Measurements from ENCODE around the gene GPC6.

GPC6 gene

DNA sequence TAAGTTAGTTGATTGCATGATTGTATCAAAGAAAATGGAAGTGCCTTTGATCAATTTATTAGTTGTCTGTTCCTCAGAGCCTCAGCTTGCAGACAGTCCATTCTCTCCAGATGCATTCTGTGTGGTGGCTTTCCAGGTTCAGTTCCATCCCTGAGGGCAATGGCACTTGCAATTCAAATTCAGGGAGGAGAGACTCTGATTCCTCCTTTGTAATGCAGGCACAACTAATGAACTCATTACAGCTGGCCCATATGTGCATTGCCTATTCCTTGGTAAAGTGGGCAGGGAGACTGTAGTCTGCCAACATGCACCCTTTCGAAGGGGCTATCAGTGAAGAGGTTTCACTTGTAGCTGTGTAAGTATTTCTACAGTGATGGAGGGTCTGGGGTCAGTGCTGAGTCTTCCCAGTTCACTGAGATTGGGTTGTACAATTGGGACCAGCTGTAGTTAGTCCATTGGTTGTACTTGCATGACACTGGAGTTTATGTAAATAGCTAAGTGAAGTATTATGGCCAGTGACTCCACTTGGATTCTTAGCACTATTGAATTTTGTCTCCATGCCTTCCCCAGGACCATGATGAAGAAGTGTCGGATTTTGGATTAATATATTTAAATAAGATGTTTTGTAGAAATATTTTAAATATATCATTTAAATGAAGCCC is 401.7 kb downstream of the GPC6 start:
- no peak overlapping the region for H3K27ac ChIP-seq
- H3K4me3 ChIP-seq = no peak overlapping the region

DNA sequence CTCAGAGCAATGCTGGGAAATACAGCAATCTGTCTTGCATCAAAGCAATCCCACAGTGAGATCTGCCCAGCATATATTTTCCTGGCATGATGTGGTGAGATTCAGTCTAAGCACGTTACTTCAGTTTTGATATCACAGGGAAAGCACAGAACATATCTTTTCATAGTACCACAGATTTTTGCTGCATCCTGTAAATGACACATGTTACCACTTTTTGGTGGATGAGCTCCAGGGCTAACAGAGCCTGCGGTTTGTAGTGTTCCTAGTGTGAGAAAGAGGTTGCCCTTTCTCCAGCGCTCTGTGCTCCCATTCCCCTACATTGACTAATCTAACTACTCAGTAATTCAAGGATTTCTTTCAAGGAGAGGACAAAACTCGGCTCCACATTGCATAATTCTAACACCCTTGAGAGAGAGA is 409.0 kb downstream of the GPC6 start:
- Histone ChIP-seq H3K27ac (no peak overlapping the region), H3K4me3 (no peak overlapping the region)

DNA sequence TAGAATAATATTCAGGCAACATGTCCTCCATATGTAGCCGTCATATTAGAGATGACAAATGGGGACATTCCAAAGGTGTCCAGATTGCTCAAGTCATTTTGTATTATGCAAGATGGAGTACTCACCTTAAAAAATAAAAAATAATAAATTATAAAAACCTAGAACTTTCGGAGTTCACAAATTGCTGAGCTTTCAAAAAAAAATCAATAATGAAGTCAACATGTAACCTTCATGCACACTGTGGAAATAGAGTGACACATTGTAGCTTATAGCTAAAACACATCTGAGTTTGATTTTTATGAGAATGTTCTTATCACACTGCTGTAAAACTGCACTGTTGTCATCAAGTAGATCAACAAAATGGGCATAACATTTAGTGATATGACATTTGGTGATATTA is 411.2 kb downstream of the GPC6 start:
- no peak overlapping the region for H3K4me3 ChIP-seq
- H3K27ac ChIP-seq = no peak overlapping the region

DNA sequence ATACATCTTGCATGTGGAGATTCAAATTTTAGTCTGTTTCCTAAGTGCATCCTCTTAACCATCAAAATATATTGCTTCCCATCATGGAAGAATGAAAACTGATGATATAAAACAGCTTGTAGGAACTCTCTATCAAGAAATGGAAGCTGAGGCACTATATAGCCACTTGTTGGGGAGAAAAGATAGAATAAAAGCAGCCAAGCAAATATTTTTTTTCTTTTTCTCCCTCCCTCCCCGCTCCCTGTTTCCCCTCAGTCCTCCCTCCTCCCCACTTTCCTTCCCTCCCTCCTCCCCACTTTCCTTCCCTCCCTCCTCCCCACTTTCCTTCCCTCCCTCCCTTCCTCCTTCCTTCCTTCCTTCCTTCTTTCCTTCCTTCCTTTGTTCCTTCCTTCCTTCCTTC is 413.8 kb downstream of the GPC6 start:
- no peak overlapping the region for H3K4me3 ChIP-seq
- H3K27ac ChIP-seq = no peak overlapping the region

DNA sequence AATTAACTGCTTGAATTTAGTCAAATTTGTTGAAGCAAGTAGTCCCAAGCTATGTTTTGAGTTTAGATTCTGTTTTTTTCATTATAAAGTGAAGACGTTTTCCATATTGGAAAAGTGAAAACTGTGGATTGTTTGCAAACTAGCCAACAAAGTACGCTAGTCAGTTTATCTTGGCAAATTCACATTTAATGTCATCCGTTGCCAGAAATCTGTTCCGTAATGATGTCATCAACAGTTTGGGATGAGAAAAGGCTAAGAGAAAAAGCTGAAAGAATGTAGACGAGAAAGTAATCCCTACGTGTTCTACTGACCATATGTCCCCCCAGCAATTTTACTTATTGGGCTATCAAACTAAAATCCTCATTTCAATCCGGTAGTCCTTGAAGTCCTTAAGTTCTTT is 419.6 kb downstream of the GPC6 start:
- Histone ChIP-seq H3K4me3 (no peak overlapping the region), H3K27ac (no peak overlapping the region)

DNA sequence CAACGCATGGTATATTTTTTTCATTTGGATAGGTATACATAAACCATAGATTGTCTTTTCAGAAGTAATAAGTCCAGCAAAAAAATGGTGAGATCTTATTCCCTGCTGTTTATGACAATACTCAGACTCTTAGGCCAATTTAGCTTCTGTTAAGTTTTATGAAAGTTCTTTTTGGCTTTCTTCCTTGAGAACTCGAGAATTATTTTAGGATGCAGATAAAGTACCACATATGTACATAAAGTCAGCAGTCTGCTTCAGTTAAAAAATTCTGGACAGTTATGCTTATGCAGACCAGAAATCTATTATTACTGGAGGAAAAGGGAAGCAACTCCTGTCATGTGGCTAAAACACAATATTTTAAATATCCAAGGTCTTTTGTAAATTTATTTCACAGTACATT is 422.9 kb downstream of the GPC6 start:
- H3K27ac ChIP-seq = no peak overlapping the region
- H3K4me3 ChIP-seq = no peak overlapping the region

DNA sequence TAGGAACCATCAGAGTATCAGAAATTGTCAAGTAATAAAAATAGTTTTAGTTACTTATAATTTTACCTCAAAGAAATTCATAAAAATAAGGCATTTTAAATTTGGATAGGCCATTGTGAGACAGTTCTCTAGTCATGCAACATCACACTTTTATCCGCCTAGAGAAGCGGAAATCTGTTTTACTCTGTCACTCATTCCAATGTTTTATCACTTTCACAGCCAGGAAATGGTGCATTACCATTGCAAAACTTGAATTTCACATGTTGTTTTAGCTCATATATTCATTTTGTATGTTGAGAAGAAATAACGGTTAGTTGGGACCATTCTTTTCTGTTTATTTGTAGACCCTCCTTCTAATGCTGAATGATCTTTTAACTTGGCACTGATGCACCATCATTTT is 427.2 kb downstream of the GPC6 start:
- H3K4me3 ChIP-seq = no peak overlapping the region
- no peak overlapping the region for H3K27ac ChIP-seq

DNA sequence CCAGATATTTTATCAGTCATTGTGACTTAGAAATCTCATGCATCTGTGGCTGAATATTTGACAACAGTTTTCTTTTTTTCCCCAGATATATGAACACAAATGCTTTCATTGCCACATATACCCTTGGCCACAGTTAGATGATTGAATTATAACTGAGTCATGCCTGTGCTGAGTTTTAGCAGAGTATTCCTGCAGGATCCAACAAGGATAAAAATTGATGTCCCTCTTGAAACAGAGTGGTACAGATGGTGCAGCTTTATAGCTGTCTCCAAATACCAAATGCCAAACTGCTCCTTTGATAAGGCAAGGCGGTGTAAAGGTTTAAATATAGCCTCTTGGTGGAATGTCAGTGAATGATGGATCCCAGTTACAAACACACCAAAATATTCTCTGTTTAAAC is 428.5 kb downstream of the GPC6 start:
- Histone ChIP-seq H3K27ac (no peak overlapping the region), H3K4me3 (no peak overlapping the region)

DNA sequence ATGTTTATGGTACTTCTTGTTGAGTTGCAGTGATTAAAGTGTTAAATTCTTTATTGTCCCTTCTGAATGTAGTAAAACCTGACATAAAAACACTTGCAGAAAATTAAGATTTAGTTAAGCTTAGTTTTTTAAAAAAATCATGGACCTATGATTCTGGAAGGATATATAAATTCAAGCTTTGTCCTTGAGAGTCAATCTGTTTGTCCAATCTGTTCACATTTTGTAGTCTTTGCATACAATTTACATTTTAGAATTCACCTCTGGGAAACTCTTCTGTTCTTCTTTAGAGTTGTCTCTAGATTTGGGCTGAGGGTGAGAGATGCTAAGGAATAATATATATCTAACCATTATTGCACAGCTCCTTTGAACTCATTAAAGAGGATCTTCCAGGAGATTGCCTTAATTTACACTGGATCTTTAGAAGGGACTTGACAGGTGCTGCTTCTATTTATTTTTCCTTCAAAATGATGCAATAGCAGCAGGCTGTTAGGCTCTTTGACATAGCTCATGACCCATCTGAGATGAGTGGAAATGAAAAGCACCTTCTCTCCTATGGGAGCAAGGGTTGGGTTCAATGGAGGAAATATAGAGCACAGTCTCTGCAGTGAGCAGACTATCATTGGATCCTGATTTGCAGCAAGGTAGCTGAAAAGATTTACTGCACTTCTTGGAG is 433.9 kb downstream of the GPC6 start:
- H3K4me3 ChIP-seq = no peak overlapping the region
- no peak overlapping the region for H3K27ac ChIP-seq

DNA sequence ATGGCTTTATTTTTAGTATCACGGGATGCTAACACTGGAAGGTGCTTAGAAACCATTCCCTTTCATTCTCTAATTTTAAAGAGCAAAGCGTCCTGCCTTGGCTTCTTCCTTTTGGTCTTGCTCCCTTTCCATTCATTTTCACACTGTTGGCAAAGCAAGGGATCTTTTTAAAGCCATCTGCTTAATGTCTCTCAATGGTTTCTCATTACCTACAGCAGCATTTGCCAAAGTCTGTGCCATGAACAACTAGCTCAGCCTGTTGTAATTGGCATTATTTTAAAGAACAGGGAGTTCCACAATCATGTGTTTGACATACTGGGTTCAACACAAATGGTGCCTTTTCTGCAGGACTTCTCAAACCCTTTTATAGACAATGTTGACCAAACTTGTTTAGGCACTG is 444.3 kb downstream of the GPC6 start:
- Histone ChIP-seq H3K4me3 (no peak overlapping the region), H3K27ac (no peak overlapping the region)

DNA sequence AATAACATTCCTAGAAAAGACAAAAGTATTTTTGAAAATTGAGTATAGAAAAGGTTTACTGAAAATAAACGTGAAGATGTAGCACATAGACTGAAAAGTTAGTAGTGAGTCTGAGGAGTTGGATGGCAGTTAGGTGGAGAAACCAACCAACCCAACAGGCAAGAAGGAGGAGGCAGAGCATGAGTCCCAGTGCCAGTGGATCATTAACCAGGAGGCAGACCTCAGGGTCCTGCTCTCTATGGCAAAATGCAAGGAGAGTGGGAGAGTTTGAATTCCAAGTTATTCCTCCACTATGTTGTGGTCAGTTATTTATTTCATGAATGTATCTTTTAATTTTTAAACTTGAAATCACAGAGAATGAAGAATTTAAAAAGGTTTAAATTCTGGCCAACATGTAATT is 446.4 kb downstream of the GPC6 start:
- Histone ChIP-seq H3K27ac (no peak overlapping the region), H3K4me3 (no peak overlapping the region)

DNA sequence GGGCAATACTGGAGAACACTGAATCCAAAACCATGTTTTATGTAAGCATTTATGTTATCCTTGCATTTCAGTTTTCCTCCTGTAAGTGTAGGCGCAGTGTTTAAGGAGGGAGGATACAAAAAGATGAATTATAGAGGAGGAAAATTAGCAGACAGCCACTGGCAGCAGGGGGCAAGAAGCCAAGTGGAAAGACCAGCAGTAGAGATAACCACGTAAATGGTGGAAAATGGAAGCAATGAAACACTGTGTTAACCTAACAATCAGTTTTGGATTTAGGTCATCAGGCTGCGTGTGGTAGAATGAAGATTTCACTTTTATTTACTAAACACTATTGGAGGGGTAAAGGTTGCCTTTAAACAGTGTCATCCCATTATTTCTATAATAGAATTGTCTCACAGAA is 447.3 kb downstream of the GPC6 start:
- no peak overlapping the region for H3K27ac ChIP-seq
- H3K4me3 ChIP-seq = no peak overlapping the region

DNA sequence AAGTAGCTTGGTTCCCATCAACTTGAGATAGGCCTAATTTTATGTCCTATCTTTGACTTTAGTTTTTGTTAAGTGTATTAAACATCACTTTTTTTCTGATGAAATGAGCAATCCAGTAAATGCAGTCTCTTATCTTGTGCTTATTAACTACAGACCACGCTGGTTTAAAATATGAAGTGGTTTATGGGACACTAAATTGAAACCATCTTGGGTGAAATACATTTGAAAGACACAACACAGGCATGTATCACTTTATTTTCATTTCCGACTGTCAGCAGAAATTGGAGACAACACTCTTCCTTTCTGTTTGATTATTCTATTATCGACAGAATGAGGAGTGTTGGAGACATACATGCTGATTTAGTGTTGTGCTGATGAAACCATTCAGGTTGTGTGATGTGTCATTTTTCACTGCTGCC is 447.7 kb downstream of the GPC6 start:
- no peak overlapping the region for H3K4me3 ChIP-seq
- no peak overlapping the region for H3K27ac ChIP-seq

DNA sequence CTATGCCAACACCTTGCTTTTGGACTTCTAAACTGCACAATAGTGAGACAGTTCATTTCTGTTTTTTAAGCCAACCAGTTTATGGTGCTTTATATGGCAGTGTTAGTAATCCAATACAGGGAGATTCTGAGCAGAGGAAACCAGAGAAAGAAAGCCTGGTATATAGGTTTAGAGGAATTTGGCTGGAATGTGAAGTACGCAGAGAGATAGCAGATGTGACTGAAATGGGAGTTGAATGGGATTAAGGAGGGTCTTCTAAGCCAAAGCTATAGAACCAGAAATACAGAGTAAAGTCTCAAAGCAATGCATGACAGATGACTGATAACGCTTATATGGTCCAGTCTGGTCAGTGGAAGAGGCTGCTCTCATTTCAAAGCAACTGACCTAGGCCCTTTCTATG is 453.7 kb downstream of the GPC6 start:
- no peak overlapping the region for H3K4me3 ChIP-seq
- no peak overlapping the region for H3K27ac ChIP-seq

DNA sequence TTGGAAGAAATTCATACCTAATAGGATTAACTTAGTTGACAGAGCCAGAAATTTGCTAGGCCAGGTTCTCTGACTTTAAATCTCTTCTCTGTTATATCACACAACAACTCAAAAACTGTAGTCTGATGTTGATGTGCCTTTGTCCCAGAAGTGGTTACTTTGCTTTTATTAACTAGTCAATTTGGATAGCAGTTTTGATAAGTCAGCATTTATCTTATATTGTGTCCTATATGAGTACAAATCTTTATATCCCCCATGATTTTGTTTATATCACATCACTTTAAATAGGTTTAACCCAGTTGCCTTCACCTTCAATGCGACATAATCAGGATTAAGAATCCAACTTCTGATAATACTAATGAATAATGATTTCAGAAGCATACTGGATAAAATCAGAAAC is 459.3 kb downstream of the GPC6 start:
- Histone ChIP-seq H3K27ac (no peak overlapping the region), H3K4me3 (no peak overlapping the region)

DNA sequence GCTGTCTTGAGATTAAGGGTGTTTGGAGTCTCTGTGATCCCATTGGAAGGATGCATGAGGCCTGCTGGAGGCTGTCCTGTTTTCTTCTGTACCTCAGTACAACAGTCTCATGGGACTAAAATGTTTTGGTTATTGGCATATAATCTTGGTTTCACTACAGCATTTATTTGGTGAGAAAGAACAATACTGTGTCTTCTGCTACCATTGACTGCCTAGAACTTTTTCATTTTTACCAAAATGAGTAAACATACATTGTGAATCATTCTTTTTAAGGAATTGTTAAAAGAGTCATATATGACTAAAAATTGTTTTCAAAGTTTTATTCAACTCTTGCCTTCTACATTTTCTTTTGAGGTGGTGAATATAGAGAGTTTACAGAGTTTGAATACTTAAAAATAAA is 459.8 kb downstream of the GPC6 start:
- Histone ChIP-seq H3K27ac (no peak overlapping the region), H3K4me3 (no peak overlapping the region)

DNA sequence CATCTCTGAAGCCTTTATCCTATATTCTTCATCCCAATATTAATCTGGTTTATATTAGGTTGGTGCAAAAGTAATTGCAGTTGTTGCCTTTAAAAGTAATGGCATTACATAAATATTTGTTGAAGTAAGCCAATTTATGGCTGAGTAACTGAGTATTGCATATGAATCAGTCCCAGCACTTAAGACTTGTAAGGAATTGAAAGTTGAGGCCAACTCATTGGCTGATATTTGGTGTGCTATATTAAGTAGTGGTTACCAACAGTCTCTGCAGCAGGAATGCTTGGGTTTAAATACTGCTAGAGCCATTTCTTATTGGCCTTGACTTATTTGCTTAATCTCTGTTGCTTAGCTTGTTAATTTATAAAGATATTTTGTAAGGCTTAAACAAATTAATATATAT is 460.7 kb downstream of the GPC6 start:
- no peak overlapping the region for H3K4me3 ChIP-seq
- no peak overlapping the region for H3K27ac ChIP-seq

DNA sequence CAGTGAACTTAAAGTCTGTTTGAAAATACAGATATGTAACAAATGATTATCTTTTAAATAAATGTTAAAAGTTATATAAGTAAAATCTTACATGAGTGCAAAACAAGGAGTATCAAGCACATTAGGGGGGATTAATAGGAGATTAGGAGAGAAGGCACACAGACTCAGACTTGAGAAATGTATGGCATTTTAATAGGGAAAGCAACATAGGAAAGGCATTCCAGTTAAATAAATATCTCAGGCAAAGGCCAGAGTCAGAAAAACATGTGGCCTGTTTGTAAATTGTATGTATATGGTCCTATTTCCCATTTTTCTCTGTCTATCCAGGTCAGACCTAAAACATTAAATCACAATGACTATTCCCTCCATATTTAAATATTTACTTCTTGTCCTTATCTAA is 462.7 kb downstream of the GPC6 start:
- Histone ChIP-seq H3K4me3 (no peak overlapping the region), H3K27ac (no peak overlapping the region)

DNA sequence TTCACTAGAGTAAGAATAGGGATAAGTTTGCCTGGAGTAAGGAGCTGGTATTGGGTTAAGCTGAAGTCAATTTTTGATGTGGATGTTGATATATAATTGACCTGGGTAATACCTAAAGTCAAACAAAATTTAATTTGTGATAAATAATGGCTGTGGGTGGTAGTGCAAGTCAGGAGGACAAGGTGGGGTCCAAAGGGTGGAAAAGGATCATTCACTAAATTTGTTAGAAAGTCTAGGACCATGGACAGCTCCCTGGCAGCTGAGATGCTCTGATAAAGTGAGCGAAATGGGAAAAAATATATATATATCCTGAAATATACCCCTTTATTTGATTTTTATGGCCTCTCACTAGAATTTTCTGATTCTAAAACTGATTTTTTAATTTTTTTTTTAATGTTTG is 463.5 kb downstream of the GPC6 start:
- no peak overlapping the region for H3K4me3 ChIP-seq
- H3K27ac ChIP-seq = no peak overlapping the region

DNA sequence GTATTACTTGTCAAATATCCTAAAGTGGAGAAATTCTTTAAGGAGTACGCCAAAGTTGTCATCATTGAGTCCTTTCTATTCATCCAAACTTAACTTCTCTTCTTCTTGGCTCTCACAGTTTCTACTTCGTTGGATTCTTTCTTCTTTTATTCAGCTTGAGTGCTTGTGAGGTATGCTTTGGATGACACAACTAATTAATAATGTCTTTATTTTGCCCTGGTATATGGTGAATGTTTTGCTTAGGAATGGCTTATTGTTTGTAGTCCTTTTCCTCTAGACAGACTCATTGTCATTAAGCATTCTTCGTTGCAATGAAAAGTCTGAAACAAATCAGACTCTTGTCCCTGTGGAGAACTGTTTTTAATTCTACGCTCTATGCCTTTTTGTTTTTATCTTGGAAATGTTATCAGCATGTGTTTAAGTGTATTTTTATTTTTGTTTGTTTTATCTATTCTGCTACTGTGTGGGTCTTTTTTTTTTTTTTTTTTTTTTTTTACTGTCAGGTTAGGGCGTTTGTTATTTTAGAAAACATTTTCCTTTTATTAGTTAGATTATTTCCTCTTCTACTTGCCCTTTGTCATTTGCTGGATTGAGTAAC is 471.5 kb downstream of the GPC6 start:
- H3K4me3 ChIP-seq = no peak overlapping the region

DNA sequence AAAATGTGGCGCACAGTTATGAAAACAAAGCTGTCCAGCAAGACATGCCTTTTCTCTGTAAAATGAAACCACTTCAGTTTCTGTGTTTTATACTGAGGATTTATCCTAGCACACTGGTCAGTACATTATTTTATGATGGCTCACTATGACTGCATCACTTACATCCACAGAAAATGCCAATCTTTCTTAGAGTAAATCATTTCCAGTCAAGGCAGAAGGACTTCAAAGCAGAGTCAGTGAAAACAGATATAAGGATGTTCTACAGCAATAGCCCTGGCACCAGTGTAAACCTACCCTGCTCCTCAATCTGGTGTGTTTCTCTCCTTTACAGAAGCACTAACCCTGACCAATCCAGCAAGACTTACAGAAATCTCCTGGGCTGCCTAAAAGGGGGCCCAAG is 473.5 kb downstream of the GPC6 start:
- H3K27ac ChIP-seq = no peak overlapping the region
- no peak overlapping the region for H3K4me3 ChIP-seq

More for the DNA sequence above, 471.5 kb downstream of the GPC6 start:
- no peak overlapping the region for H3K27ac ChIP-seq

Measured in skin epidermis (tissue), 12 donors.